HepG2 (cell line): Measurements from ENCODE around the gene GLB1L.

ENCODE experiments used
- KLF9 ChIP-seq: IDR thresholded peaks from 2 replicates; pipeline ENCODE4 v1.6.1; 2016; ENCODE audit warnings: low read depth
- POLR2A ChIP-seq, 2 experiments: IDR thresholded peaks; 2 replicates each; pipeline ENCODE4 v1.6.1; 2011; ENCODE audit warnings: low read depth in 2 of 2, low read length in 2 of 2, mild to moderate bottlenecking in 1 of 2, moderate library complexity in 1 of 2; ENCODE audit not compliant: insufficient read depth in 1 of 2
- SRF ChIP-seq: IDR thresholded peaks from 2 replicates; pipeline ENCODE4 v1.6.1; 2011; ENCODE audit warnings: mild to moderate bottlenecking, low read depth, low read length, moderate library complexity
- SUZ12 ChIP-seq: fragments of 150-350 bp; IDR thresholded peaks from 2 replicates; pipeline ENCODE4 v1.6.1; 2014; ENCODE audit warnings: low read depth, low read length
- TBL1XR1 ChIP-seq: fragments of 150-350 bp; IDR thresholded peaks from 2 replicates; pipeline ENCODE4 v1.6.1; 2014; ENCODE audit warnings: borderline replicate concordance, low read length; ENCODE audit not compliant: partially characterized antibody
- TF ChIP-seq, protein P1 (sequence below): sonication (generic); formaldehyde crosslinking; IDR thresholded peaks from 2 replicates; pipeline ENCODE4 v1.5.0; 2020; ENCODE audit warnings: mild to moderate bottlenecking, missing genetic modification reagents, moderate library complexity
- TF ChIP-seq, protein P2 (sequence below): sonication (generic); formaldehyde crosslinking; IDR thresholded peaks from 2 replicates; pipeline ENCODE4 v1.5.1; 2020; ENCODE audit warnings: mild to moderate bottlenecking, missing genetic modification reagents
- TF ChIP-seq, protein P3 (sequence below): sonication (generic); formaldehyde crosslinking; IDR thresholded peaks from 2 replicates; pipeline ENCODE4 v1.9.0; 2021; ENCODE audit warnings: missing genetic modification reagents, mild to moderate bottlenecking, borderline replicate concordance

DNA sequence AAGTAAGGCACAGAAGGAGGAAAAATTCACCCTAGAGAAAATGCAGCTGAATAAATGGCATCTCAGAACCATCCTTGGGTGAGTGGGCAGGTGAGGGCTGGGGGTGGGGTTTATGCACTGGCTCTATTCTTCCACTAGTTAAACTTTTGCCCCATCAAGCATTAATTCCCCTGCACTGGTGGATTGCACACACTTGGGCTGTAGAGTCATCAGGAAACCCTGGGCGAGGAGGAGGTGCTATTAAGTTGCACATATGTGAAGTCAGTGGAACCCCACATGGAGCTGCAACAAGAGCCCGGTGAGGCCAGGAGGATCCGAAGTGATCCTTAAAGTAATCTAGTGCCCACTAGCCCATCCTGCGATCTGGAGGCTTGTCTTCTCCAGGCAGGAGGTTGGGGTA is 27.1 kb upstream of the GLB1L start:
- TF ChIP-seq TBL1XR1 (no peak), SRF (no peak), KLF9 (no peak), POLR2A (IDR thresholded peaks at IDR 0.05; ENCODE audit: insufficient read depth in 1 of 2, low read depth in 2 of 2, low read length in 2 of 2) (no peak), SUZ12 (no peak)
- TF ChIP-seq, protein P1, sequence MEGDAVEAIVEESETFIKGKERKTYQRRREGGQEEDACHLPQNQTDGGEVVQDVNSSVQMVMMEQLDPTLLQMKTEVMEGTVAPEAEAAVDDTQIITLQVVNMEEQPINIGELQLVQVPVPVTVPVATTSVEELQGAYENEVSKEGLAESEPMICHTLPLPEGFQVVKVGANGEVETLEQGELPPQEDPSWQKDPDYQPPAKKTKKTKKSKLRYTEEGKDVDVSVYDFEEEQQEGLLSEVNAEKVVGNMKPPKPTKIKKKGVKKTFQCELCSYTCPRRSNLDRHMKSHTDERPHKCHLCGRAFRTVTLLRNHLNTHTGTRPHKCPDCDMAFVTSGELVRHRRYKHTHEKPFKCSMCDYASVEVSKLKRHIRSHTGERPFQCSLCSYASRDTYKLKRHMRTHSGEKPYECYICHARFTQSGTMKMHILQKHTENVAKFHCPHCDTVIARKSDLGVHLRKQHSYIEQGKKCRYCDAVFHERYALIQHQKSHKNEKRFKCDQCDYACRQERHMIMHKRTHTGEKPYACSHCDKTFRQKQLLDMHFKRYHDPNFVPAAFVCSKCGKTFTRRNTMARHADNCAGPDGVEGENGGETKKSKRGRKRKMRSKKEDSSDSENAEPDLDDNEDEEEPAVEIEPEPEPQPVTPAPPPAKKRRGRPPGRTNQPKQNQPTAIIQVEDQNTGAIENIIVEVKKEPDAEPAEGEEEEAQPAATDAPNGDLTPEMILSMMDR = no peak
- TF ChIP-seq, protein P2, sequence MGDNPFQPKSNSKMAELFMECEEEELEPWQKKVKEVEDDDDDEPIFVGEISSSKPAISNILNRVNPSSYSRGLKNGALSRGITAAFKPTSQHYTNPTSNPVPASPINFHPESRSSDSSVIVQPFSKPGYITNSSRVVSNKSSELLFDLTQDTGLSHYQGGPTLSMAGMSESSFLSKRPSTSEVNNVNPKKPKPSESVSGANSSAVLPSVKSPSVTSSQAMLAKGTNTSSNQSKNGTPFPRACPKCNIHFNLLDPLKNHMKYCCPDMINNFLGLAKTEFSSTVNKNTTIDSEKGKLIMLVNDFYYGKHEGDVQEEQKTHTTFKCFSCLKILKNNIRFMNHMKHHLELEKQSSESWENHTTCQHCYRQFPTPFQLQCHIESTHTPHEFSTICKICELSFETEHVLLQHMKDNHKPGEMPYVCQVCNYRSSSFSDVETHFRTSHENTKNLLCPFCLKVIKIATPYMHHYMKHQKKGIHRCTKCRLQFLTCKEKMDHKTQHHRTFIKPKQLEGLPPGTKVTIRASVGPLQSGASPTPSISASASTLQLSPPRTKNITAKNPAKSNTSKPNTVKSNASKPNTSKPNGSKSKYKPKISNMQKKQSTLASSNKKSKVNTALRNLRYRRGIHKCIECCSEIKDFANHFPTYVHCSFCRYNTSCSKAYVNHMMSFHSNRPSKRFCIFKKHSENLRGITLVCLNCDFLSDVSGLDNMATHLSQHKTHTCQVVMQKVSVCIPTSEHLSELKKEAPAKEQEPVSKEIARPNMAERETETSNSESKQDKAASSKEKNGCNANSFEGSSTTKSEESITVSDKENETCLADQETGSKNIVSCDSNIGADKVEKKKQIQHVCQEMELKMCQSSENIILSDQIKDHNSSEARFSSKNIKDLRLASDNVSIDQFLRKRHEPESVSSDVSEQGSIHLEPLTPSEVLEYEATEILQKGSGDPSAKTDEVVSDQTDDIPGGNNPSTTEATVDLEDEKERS = no peak
- TF ChIP-seq, protein P3, sequence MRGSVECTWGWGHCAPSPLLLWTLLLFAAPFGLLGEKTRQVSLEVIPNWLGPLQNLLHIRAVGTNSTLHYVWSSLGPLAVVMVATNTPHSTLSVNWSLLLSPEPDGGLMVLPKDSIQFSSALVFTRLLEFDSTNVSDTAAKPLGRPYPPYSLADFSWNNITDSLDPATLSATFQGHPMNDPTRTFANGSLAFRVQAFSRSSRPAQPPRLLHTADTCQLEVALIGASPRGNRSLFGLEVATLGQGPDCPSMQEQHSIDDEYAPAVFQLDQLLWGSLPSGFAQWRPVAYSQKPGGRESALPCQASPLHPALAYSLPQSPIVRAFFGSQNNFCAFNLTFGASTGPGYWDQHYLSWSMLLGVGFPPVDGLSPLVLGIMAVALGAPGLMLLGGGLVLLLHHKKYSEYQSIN (CRISPR knock-in tag) = no peak
